ENCODE results near the gene PAMR1. TPM values are rescaled to one million over a fixed set of nuclear protein-coding genes. Genes with fewer than 3 reads are reported as not detected.

Gene PAMR1
- total and polyA plus RNA-seq, 2 donors (not counting 3 experiments of a cell fraction or from before 2014, with no cell fraction given), result not detected

DNA sequence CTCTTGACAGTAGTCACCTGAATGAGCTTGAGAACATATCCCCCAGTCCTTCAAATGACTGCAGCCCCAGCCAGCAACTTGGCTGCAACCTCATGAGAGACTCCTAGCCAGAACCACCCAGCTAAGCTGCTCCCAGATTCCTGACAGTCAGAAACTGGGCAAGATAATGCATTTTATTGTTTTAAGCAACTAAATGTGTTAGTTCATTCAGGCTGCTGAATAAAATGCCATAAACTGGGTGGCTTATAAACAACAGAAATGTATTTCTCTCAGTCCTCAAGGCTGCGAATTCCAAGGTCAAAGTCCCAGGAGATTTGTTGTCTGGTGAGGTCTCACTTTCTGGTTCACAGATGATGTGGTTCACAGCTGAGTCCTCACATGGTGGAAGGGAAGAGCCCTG is 5.8 kb upstream of the PAMR1 start:
- Histone ChIP-seq H3K4me1 (ENCODE audit: control insufficient read depth, extremely low read depth, insufficient read depth, low read length) (no peaks in the 10 kb centered on the region), H3K9me3 (replicated peaks; ENCODE audit: control insufficient read depth, insufficient read depth, low read length) (no peaks in the 10 kb centered on the region), H3K79me2 (ENCODE audit: control insufficient read depth, insufficient read depth, low read length) (no peaks in the 10 kb centered on the region), H3K36me3 (ENCODE audit: control insufficient read depth in 2 of 2, extremely low read depth in 1 of 2, insufficient read depth in 2 of 2, low read length in 2 of 2) (no peaks in the 10 kb centered on the region), H4K20me1 (replicated peaks; ENCODE audit: control insufficient read depth, extremely low read depth, insufficient read depth, low read length) (no peaks in the 10 kb centered on the region), H3K4me2 (ENCODE audit: insufficient read depth, low read length) (no peak overlapping the region), H3K27me3 (ENCODE audit: control insufficient read depth in 2 of 2, insufficient read depth in 2 of 2, low read length in 2 of 2) (peaks cover 7 to 17% of the 10 kb centered on the region in 2 experiments), H3K27ac (ENCODE audit: insufficient read depth, low read depth, low read length) (no peak overlapping the region), H3K4me3 (replicated peaks in 1 of 3; ENCODE audit: insufficient read depth in 1 of 3, low read depth in 1 of 3, low read length in 3 of 3) (no peak overlapping the region), H3K9ac (replicated peaks; ENCODE audit: extremely low read depth, insufficient read depth, low read length) (no peak overlapping the region), H2AFZ (ENCODE audit: low read depth, low read length) (no peak overlapping the region), H3K9me1 (replicated peaks; ENCODE audit: control insufficient read depth, extremely low read depth, insufficient read depth, low read length) (no peaks in the 10 kb centered on the region)
- DNase-seq (ENCODE audit: low read depth, low spot score) (no peak), FAIRE-seq (no peak)
- BruUV-seq (replicated peaks), result no TSS peak
- TF ChIP-seq FOS (IDR thresholded peaks at IDR 0.05; ENCODE audit: borderline replicate concordance, insufficient read depth, low read length), result no peak
- TF ChIP-seq JUN (IDR thresholded peaks at IDR 0.05; ENCODE audit: borderline replicate concordance, insufficient read depth, insufficient read length, low read depth), result no peak
- no peak for TF ChIP-seq GATA2 (IDR thresholded peaks at IDR 0.05; ENCODE audit: insufficient read depth, insufficient read length, low read depth, low read length)
- no peak for TF ChIP-seq MAX (IDR thresholded peaks at IDR 0.05; ENCODE audit: insufficient read depth, insufficient read length)
- no peak for TF ChIP-seq POLR2AphosphoS5 (IDR thresholded peaks at IDR 0.05; ENCODE audit: insufficient read depth, low read depth, low read length)
- no peak for TF ChIP-seq POLR2A (IDR thresholded peaks at IDR 0.05; ENCODE audit: low read depth, low read length)
- TF ChIP-seq, protein P1, sequence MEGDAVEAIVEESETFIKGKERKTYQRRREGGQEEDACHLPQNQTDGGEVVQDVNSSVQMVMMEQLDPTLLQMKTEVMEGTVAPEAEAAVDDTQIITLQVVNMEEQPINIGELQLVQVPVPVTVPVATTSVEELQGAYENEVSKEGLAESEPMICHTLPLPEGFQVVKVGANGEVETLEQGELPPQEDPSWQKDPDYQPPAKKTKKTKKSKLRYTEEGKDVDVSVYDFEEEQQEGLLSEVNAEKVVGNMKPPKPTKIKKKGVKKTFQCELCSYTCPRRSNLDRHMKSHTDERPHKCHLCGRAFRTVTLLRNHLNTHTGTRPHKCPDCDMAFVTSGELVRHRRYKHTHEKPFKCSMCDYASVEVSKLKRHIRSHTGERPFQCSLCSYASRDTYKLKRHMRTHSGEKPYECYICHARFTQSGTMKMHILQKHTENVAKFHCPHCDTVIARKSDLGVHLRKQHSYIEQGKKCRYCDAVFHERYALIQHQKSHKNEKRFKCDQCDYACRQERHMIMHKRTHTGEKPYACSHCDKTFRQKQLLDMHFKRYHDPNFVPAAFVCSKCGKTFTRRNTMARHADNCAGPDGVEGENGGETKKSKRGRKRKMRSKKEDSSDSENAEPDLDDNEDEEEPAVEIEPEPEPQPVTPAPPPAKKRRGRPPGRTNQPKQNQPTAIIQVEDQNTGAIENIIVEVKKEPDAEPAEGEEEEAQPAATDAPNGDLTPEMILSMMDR (IDR thresholded peaks at IDR 0.05; ENCODE audit: extremely low read depth in 1 of 2, insufficient read depth in 1 of 2, low read depth in 1 of 2, low read length in 2 of 2), result no peak
- no peak for TF ChIP-seq EZH2 (IDR thresholded peaks at IDR 0.05; ENCODE audit: borderline replicate concordance, low read depth, low read length, severe bottlenecking)
- TF ChIP-seq MYC (IDR thresholded peaks at IDR 0.05; ENCODE audit: low read depth, low read length), result no peak
- ChIA-PET POLR2A (no interaction called here), CTCF (no interaction called here)
- dilution Hi-C loops (cut with MboI; ENCODE audit: extremely low pct_ligation_motif_present, low sequenced_read_pairs), result no loop called here
- intact Hi-C loops (cut with micrococcal nuclease), result no loop called here
